HG03135 (cell line): ENCODE results near the gene TAX1BP1.

Source experiments
- ATAC-seq: cut with Tn5 transposase; IDR thresholded peaks from one replicate; pipeline ENCODE4 v1.9.1; 2021; ENCODE audit warnings: mild to moderate bottlenecking, moderate library complexity; ENCODE audit not compliant: unreplicated experiment

Gene TAX1BP1

DNA sequence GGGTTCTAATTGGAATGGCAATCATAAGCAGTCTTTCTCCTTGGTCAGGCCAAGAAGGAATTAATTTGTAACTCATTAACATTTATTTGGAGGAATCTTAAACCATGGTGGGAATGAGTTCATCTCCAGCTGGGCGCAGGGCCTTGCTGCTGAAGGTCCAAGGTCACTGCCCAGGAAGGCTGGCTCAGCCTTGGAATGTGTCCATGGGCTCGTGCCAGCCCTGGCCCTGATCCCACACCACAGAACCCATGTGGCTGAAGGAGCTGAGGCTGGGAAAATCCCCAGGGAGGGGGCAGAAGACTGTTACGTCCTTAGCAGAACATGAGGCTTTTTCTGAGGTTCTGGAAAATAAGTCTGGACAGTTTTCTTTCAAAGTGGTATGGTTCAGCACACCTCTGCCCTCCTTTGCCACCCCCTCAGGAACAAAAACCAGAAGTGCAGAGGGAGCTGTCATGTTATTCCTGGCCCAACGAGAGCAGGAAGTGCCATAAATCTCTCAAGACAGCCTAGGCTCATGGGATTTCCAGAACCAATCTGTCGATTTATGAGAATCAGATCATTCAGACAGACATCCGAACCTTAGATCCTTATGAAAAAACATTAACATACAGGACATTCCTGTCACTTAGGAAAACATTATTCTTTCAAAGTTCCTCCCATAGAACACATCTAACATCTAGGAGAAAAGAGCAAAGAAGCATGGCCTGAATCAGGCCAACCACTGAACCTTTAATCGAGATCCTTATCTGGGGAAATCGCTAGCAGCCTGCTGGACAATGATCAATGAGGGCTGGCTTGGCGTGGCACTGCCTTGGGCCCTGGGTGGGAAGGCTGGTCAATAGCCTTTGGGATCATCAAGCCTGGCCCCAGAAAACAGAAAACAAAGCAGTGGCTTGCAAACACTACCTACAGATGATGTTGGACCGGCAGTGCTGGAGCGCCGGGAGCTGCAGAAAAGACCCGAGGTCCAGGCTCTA is 134.3 kb downstream of the TAX1BP1 start:
- ATAC-seq: no peak

DNA sequence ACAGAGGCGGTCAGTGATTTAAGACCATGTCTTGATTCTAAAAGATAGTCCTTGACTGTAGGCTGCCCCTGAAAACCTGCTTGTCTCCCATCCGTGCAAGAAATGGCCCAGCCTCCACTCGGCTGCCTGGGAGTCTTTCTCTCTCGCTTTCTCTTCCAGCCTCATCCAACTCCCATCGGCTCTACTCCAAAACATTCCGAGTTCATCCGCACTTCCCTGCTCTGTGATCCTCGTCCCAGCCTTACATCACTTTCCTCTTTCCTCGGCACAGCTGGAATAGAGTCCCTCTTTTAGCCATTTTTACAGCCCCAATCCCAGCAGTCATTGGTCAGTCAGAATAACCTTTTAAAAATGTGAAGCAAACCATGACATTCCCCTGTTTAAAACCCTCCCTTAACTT is 135.1 kb downstream of the TAX1BP1 start:
- no peak for ATAC-seq

DNA sequence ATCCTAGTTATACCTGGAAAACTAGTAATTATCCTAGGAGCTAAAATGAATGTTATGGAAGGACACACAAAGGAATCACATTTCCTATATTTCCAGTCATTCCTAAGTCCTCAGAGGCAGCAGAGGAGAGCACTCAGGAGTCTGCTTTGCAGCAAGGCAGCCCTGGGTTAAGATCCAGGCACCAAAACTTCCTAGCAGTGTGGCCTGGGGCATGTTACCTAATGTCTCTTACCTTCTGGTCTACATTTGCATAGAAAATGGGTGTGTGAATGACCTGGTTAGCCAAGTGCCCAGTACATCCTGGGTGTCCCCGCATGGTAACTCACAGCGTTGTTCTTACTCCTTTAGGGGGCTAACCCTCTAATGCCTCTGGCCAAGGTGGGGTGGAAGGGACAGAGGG is 135.9 kb downstream of the TAX1BP1 start:
- ATAC-seq: no peak

DNA sequence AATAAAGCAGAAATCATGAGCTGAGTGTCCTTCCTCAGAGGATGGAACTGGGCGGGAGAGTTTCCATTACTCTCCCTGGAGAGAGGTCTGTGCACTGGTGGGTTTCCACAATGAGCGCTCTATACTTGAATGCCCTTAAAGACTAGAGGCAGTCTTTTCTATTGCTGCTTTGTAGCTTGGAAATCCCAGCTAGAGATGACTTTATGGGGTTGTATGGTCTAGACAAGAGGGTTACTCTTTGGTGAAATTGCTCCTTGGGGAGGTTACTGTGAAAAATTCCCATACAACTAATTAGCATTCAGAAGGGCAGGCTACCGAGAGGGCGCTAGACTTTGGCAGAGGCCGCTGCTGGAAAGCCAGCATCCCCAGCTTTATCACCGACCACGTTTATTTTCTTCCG is 136.8 kb downstream of the TAX1BP1 start:
- no peak for ATAC-seq
